ENCODE data around the gene SAP30L.

GRCh38 chr5:154418344-154418820, 27.4 kb upstream of the SAP30L start:
- TF ChIP-seq POLR2A (IDR thresholded peaks at IDR 0.05), result no peak
- no peak for TF ChIP-seq CTCF (IDR thresholded peaks at IDR 0.05)
